ENCODE measurements around the gene SLC35E2B.
"Not testable (repeated sequence)": the region's sequence is repeated elsewhere in the genome, so short reads cannot be mapped to it uniquely, and the experiment has no call there.

DNA sequence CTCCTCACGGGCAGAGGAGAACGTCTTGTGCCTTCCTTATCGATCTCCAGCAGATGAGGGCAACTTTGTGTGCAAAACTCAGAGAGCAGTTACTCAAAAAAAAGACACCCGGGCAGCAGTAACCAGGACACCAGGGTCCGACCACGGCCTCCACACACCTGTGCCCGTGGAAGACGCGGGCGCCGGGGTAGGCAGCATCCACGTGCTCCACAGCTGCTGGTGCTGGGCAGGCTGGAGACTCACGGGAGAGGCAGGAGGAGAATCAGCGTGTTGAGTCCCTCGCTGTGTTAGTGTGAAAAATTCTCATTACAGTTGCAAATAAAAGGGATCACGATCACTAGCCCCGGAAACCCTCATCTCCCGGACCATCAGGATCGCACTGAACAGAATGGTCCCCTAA, 6.5 kb upstream of the SLC35E2B start:
- not testable (repeated sequence) for TF ChIP-seq REST (IDR thresholded peaks at IDR 0.05; ENCODE audit: insufficient replicate concordance, low read depth); GABPA (IDR thresholded peaks at IDR 0.05; ENCODE audit: low read depth); POLR2AphosphoS5 (IDR thresholded peaks at IDR 0.05; ENCODE audit: low read depth); SPI1 (IDR thresholded peaks at IDR 0.05; ENCODE audit: borderline replicate concordance, low read depth)
- TF ChIP-seq, protein P1, sequence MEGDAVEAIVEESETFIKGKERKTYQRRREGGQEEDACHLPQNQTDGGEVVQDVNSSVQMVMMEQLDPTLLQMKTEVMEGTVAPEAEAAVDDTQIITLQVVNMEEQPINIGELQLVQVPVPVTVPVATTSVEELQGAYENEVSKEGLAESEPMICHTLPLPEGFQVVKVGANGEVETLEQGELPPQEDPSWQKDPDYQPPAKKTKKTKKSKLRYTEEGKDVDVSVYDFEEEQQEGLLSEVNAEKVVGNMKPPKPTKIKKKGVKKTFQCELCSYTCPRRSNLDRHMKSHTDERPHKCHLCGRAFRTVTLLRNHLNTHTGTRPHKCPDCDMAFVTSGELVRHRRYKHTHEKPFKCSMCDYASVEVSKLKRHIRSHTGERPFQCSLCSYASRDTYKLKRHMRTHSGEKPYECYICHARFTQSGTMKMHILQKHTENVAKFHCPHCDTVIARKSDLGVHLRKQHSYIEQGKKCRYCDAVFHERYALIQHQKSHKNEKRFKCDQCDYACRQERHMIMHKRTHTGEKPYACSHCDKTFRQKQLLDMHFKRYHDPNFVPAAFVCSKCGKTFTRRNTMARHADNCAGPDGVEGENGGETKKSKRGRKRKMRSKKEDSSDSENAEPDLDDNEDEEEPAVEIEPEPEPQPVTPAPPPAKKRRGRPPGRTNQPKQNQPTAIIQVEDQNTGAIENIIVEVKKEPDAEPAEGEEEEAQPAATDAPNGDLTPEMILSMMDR (IDR thresholded peaks at IDR 0.05; ENCODE audit: insufficient read depth, low read length) = not testable (repeated sequence)

Measured in HL-60 (cell line).